Measurements from ENCODE around the gene TAS1R2. TPM values are rescaled to one million over a fixed set of nuclear protein-coding genes. Genes with fewer than 3 reads are reported as not detected.
A peak's percentile ranks its signal among the peaks of the same experiment; 100 is the strongest.

Gene TAS1R2
- total and polyA plus RNA-seq, 2 of the 8 experiments (the other 6 are each of a cell fraction or from before 2014, with no cell fraction given): not detected

- TF ChIP-seq ATF2 (IDR thresholded peaks at IDR 0.05; ENCODE audit: low read length): no peak
- TF ChIP-seq CHD7 (IDR thresholded peaks at IDR 0.05; ENCODE audit: insufficient replicate concordance, low read length): no peak
- no peak for TF ChIP-seq ZNF274 (IDR thresholded peaks at IDR 0.05; ENCODE audit: borderline replicate concordance, extremely low read depth, low read length)
- no peak for TF ChIP-seq JUN (IDR thresholded peaks at IDR 0.05; ENCODE audit: low read depth, low read length)
- no peak for TF ChIP-seq EP300 (IDR thresholded peaks at IDR 0.05; ENCODE audit: borderline replicate concordance in 1 of 2, low read depth in 2 of 2, low read length in 2 of 2)
- 0 out of 2 replicates have a peak, but pooled peaks have one; percentile 45 for TF ChIP-seq TBP (IDR thresholded peaks at IDR 0.05; ENCODE audit: low read depth, low read length)
- no peak for TF ChIP-seq SIN3A (conservative IDR thresholded peaks at IDR 0.05 in 1 of 2, IDR thresholded peaks at IDR 0.05 in 1 of 2; ENCODE audit: low read depth in 1 of 2, low read length in 2 of 2)
- TF ChIP-seq SP4 (IDR thresholded peaks at IDR 0.05; ENCODE audit: low read length): no peak
These were observed 15.8 kb upstream of the TAS1R2 start (continued) for GRCh38 chr1:18875107-18875795.
